HT-29 (cell line): Measurements from ENCODE around the gene CES3. TPM values are rescaled to one million over a fixed set of nuclear protein-coding genes. Genes with fewer than 3 reads are reported as not detected.

Source experiments
- small RNA-seq: library from RNA; depleted of rRNA; stranded (forward); fragments of <200 nt; gene quantifications from one replicate; pipeline ENCODE3, GENCODE V24; 2014
- total RNA-seq: library from RNA; depleted of rRNA; stranded (reverse); fragments of >200 nt; shearing (Covaris generic); gene quantifications from 2 replicates; pipeline ENCODE4 v1.2.3, GENCODE V29; 2014; rRNA removed

The CES3 gene
- total RNA-seq, 1 experiment from 2014 or later: 1.3 TPM

Small RNA genes within 50 kb of the gene (small RNA-seq; reads per million reads assigned to genes)
- 0.22 reads per million for gene RN7SL543P

Other genes starting within 250 kb of the CES3 start
- gene DYNC1LI2, start 209.7 kb upstream of the CES3 start, total RNA-seq: 67.3 and 69.2 TPM in 2 replicates
- not detected in 2 replicates for gene TERB1, start 159.7 kb upstream of the CES3 start, total RNA-seq
- gene NAE1, start 130.3 kb upstream of the CES3 start, total RNA-seq: 28.7 and 38.5 TPM in 2 replicates
- gene CA7, start 116.9 kb upstream of the CES3 start, total RNA-seq: not detected in 2 replicates
- 2.8 and 5.3 TPM in 2 replicates for gene PDP2, start 80.8 kb upstream of the CES3 start, total RNA-seq
- gene CDH16, start 42.4 kb upstream of the CES3 start, total RNA-seq: not detected in 2 replicates
- 0.08 and 1.7 TPM in 2 replicates for gene RRAD, start 35.7 kb upstream of the CES3 start, total RNA-seq
- gene CIAO2B, start 26.9 kb upstream of the CES3 start, total RNA-seq: 242 and 281 TPM in 2 replicates
- 47.6 and 54.3 TPM in 2 replicates for gene CES2, start 25.8 kb upstream of the CES3 start, total RNA-seq
- gene CES4A, start 27.3 kb downstream of the CES3 start, total RNA-seq: 3.0 and 5.5 TPM in 2 replicates
- gene CBFB, start 67.9 kb downstream of the CES3 start, total RNA-seq: 98.9 and 115 TPM in 2 replicates
- 13.6 and 15.4 TPM in 2 replicates for gene PHAF1, start 148.7 kb downstream of the CES3 start, total RNA-seq
- gene B3GNT9, start 189.7 kb downstream of the CES3 start, total RNA-seq: 10.7 and 13.5 TPM in 2 replicates
- gene TRADD, start 198.6 kb downstream of the CES3 start, total RNA-seq: 33.6 and 35.4 TPM in 2 replicates
- gene FBXL8, start 198.7 kb downstream of the CES3 start, total RNA-seq: 27.7 and 34.6 TPM in 2 replicates
- 42.1 and 44.2 TPM in 2 replicates for gene HSF4, start 203.5 kb downstream of the CES3 start, total RNA-seq
- gene NOL3, start 209.3 kb downstream of the CES3 start, total RNA-seq: 95.1 and 97.0 TPM in 2 replicates
- gene MATCAP1, start 222.7 kb downstream of the CES3 start, total RNA-seq: 41.4 and 41.7 TPM in 2 replicates
- gene EXOC3L1, start 228.9 kb downstream of the CES3 start, total RNA-seq: 0.29 and 0.74 TPM in 2 replicates
- gene E2F4, start 230.9 kb downstream of the CES3 start, total RNA-seq: 156 and 171 TPM in 2 replicates
- gene ELMO3, start 237.9 kb downstream of the CES3 start, total RNA-seq: 55.2 and 57.4 TPM in 2 replicates